Spleen (tissue), 7 donors: Measurements from ENCODE around the gene TMEM109.

ENCODE experiments used
- CTCF ChIP-seq, 11 experiments: fragments of 200-600 bp in 7 of 11; fragments of 450-650 bp in 4 of 11; sonication (generic) in 4 of 11; IDR thresholded peaks in 8 of 11; conservative IDR thresholded peaks in 3 of 11; 1 replicate in 7 of 11; 2 replicates in 4 of 11; pipeline versions ENCODE4 v1.4.0 to v1.8.0; 2016 to 2021; ENCODE audit warnings: antibody characterized with exemption in 11 of 11, inconsistent platforms in 4 of 11, mild to moderate bottlenecking in 1 of 11
- POLR2A ChIP-seq, 3 donors: fragments of 450-650 bp; IDR thresholded peaks; one replicate each; pipeline ENCODE4 v1.5.1; 2017; ENCODE audit warnings: antibody characterized with exemption in 3 of 3, mild to moderate bottlenecking in 1 of 3
- donor health status: DM: no; HTN: no; CAD: no; lungs with moderate emphysema.
- donor health status: DM: no; HTN: no; CAD: no.
- donor health status: DM: no; HTN: no; CAD: no.

GRCh38 chr11:60931917-60932316, 18.0 kb downstream of the TMEM109 start:
- TF ChIP-seq CTCF (IDR thresholded peaks at IDR 0.05 in 8 of 11, conservative IDR thresholded peaks at IDR 0.05 in 3 of 11), result no peak
- TF ChIP-seq POLR2A (IDR thresholded peaks at IDR 0.05), result no peak
